Cardiac fibroblast (primary cell): ENCODE data around the gene ADAM19.

Experiments used
- DNase-seq, 2 donors: peaks; one replicate each; pipeline versions ENCODE4 v3.0.0 to v3.0.0-alpha.2; 2010; ENCODE audit warnings: low read depth in 2 of 2
- H3K4me3 ChIP-seq, 2 donors: replicated peaks in 1 of 2; 1 replicate in 1 of 2; 2 replicates in 1 of 2; pipeline ENCODE4 v1.5.1; 2011; ENCODE audit warnings: low read depth in 2 of 2, low read length in 2 of 2, mild to moderate bottlenecking in 2 of 2, moderate library complexity in 1 of 2
- TF ChIP-seq, protein P1 (sequence below): IDR thresholded peaks from one replicate; pipeline ENCODE4 v1.5.1; 2011; ENCODE audit warnings: low read depth, mild to moderate bottlenecking, low read length, inconsistent platforms

The ADAM19 gene

DNA sequence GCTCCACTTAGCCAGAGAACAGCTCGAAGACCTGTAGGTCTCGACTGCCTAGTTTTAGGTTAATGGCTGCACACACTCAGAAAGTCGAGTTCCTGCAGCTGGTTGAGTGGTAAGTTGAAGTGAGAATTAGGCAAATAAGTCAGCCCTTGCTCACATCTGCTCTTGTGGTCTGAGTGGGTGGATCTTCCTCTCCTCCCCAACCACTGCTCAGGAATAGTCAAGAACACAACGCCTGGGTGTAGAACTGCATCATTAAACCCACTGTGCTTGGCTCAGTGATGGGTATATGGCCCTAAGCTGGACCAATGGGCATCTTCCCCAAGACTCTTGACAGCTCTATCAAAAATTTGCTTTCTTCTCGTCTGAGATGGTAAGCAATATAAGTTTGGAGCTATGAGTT lies 20.9 kb upstream of the ADAM19 start:
- no peak overlapping the region for H3K4me3 ChIP-seq
- no peak for DNase-seq
- TF ChIP-seq, protein P1, sequence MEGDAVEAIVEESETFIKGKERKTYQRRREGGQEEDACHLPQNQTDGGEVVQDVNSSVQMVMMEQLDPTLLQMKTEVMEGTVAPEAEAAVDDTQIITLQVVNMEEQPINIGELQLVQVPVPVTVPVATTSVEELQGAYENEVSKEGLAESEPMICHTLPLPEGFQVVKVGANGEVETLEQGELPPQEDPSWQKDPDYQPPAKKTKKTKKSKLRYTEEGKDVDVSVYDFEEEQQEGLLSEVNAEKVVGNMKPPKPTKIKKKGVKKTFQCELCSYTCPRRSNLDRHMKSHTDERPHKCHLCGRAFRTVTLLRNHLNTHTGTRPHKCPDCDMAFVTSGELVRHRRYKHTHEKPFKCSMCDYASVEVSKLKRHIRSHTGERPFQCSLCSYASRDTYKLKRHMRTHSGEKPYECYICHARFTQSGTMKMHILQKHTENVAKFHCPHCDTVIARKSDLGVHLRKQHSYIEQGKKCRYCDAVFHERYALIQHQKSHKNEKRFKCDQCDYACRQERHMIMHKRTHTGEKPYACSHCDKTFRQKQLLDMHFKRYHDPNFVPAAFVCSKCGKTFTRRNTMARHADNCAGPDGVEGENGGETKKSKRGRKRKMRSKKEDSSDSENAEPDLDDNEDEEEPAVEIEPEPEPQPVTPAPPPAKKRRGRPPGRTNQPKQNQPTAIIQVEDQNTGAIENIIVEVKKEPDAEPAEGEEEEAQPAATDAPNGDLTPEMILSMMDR, result no peak

DNA sequence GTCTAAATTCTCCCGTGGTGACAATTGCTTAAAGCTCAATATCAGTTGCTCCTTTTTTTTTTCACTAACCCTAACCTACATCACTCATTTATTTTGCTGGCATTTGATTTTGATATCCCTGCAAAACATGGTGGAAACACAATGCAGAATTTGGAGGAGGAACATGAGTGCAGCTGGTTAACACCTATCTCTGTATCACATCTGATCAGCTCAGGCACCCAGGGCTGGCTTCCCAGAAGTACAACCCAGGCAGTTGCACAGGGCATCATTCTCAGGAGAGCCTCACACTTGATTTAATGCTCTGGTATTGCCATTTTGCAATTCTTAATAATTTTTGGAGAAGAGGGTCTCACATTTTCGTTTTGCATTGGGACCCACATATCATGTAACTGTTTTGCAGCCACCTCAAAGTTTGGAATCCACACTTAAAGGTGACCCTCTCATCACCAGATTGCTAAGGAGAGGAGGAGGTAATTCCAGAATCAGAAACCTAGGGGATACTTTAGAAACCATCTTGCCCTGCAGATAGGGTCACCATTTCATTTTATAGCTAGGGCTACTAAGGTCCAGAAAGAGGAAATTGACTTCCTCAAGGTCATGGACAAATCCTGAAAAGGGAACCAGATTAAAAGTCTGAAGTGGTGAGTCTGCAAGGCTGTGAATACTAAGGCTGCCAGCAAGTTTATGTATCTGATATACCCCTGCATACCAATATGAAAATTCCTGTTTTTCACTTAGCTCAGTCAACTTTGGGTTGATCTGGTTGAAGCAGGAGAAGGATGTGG lies 19.3 kb upstream of the ADAM19 start:
- no peak overlapping the region for H3K4me3 ChIP-seq
- TF ChIP-seq, protein P1, result no peak
- no peak for DNase-seq

DNA sequence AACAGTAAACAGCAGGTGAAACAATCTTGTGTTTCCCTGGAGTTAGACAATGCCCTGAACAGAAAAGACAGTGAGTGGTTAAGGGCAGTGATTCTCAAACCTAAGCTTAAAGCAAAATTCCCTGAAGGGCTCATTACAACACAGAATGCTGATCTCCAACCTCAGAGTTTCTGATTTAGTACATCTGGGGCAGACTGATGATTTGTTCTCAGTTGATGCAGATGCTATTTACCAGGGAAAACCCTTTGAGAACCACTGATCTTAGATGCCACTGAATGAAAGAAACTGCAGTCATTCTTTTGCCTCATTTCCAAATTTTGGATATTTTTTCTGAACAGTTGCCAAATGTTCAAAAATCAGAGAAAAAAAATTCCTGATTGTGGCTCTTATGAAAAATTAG lies 18.7 kb upstream of the ADAM19 start:
- TF ChIP-seq, protein P1, result no peak

DNA sequence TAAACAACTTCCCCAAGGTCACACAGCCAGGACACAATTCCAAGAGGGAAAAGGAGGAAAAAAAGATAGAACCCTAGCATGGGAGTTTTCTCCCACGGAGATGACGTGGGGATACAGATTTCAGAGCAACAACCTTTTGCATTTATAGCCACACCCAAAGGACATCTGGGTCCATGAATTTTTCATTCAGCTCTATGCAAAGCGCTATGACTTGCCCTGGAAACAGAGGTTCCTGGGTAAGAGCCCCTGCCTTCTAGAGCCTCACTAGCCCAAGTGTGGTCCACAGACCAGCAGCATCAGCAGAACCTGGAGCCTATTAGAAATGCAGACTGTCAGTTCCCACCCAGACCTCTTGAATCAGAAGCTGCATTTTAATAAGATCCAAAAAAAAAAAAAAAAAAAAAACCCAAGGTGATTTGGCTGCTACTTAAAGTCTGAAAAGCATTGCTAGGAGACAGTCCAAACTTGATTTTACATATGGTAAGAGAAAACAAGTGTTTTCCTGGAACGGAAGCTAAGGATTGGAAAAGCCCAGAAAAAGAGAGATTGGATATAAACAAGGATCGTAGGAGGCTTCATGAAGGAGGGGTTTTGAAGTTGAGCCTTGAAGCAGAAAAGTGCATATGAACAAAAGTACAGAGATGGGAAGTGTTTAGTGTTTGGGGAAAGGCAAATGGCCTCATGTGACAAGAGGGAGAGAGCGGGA lies 17.6 kb upstream of the ADAM19 start:
- H3K4me3 ChIP-seq, result no peak overlapping the region
- TF ChIP-seq, protein P1, result no peak
- DNase-seq, result no peak

More for the DNA sequence above, 18.7 kb upstream of the ADAM19 start:
- H3K4me3 ChIP-seq, result no peak overlapping the region
- peak; percentile 13 to 51 for DNase-seq

DNA sequence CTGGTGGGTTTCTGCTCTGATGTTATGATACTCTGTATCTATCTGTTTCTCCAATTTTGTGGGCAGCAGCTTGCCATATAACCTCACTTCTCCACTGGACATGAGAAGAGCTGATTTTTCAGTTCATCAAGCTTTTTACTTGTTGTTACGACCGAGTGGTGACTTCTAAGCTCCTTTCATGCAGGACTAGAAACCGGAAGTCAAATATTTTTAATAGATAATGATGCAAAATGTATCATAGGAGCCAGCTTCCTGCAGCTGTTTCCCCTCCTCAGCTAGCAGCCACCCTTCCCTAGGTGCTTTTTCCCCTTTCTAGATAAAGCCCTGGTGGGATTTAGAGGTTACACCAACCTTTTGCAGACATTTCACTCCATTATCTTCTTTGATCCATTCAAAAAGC lies 17.0 kb upstream of the ADAM19 start:
- no peak overlapping the region for H3K4me3 ChIP-seq
- no peak for DNase-seq
- TF ChIP-seq, protein P1, result no peak

DNA sequence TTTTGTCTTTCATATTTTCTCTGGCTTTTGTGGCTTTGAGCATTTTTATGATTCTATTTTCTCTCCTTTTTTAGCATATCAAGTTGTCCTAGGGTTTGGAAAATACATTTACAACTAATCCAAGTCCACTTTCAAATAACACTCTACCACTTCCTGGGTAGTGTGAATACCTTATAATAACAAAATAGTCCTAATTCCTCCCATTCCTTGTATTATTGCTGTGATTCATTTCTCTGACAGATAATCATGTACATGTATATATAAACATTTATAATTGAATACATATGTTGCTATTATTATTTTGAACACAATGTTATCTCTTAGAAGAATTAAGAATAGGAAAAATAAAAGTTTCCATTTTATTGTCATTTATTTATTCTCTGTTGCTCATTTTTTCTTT lies 14.9 kb upstream of the ADAM19 start:
- TF ChIP-seq, protein P1, result no peak
- H3K4me3 ChIP-seq, result no peak overlapping the region
- no peak for DNase-seq
